VCaP (cell line): ENCODE data around the gene MYO3B.

Source experiments
- H3K27ac ChIP-seq: fragments of 450-650 bp; 2 replicates; pipeline ENCODE4 v1.5.1; 2017
- TF ChIP-seq, protein P1 (sequence below): fragments of 450-650 bp; conservative IDR thresholded peaks from 2 replicates; pipeline ENCODE4 v1.5.1; 2017; ENCODE audit warnings: mild to moderate bottlenecking, moderate library complexity

The MYO3B gene

DNA sequence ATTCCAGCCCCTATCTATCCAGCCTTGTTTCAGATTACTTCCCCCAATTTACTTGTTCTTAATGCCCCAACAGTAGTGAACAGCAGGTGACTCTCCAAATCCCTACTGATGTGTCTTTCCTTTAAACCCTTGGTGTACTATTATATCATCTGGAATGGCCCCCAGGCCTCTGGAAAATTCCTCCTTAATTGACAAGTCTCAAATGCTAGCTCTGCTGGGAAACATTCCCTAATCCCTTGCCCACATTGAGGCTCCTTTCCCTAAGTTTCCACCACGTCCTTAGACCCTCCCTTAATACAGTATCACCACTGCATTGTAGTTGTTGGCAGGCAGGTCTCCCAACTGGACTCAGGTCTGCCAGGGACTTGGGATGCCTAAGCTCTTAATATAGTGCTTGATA, 41.0 kb downstream of the MYO3B start:
- TF ChIP-seq, protein P1, sequence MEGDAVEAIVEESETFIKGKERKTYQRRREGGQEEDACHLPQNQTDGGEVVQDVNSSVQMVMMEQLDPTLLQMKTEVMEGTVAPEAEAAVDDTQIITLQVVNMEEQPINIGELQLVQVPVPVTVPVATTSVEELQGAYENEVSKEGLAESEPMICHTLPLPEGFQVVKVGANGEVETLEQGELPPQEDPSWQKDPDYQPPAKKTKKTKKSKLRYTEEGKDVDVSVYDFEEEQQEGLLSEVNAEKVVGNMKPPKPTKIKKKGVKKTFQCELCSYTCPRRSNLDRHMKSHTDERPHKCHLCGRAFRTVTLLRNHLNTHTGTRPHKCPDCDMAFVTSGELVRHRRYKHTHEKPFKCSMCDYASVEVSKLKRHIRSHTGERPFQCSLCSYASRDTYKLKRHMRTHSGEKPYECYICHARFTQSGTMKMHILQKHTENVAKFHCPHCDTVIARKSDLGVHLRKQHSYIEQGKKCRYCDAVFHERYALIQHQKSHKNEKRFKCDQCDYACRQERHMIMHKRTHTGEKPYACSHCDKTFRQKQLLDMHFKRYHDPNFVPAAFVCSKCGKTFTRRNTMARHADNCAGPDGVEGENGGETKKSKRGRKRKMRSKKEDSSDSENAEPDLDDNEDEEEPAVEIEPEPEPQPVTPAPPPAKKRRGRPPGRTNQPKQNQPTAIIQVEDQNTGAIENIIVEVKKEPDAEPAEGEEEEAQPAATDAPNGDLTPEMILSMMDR, result no peak
- peak overlapping the region; percentile 74 for H3K27ac ChIP-seq

DNA sequence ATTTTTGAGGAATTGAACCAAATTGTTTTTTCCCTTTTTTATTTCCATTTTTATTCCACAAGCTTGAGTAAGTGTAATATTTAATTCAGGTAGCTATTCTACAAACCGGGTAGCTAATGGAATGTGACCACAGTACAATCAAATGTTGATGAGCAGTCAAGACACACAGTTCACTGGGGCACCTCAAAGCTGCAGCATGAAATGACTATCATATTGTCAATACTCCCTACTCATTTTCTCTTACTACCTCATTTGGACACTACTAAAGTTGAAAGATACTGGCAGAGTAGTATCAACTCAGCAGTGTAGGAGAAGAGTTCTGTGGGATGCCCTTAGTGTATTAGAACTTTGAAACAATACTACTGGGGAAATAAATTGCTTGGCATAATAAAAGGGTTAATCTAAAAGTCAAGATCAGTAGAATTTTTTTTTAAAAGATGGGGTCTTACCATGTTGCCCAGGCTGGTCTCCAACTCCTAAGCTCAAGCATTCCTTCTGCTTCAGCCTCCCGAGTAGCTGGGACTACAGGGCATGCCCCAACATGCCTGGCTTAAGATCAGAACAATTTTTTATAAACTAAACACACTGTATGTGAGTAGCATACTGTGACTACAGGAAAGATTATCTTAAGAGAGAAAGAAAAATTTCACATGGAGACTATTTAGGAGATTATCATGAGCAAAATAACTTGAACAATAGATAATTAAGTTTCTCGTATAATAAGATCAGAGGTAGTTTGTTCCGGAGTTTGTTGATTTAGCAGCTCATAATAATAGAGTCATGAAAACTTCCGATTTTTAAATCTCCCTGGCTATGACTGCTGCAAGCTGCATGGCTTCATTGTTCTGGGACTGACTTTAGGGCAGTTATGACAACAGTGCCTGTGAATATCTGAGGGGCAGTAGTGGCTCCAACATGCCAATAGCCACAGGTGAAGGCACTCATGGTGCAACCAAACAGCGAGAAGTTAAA, 43.7 kb downstream of the MYO3B start:
- peak overlapping the region; percentile 68 for H3K27ac ChIP-seq
- TF ChIP-seq, protein P1, result no peak

DNA sequence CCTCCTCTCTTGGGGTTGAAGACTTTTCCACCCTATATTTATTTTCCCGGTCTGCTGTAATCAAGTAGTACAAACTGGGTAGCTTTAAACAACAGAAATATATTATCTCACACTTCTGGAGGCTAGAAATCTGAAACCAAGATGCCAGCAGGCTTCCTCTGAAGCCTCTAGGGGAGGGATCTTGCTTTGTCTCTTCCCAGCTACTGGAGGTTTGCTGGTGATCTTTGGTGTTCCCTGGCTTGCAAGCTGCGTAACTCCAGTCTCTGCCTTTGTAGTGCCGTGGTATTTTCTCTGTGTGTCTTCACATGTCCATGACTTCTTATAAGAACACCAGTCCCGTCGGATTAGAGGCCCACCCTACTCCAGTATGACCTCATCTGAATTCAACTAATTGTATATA, 44.4 kb downstream of the MYO3B start:
- peak overlapping the region; percentile 68 for H3K27ac ChIP-seq
- TF ChIP-seq, protein P1, result no peak

DNA sequence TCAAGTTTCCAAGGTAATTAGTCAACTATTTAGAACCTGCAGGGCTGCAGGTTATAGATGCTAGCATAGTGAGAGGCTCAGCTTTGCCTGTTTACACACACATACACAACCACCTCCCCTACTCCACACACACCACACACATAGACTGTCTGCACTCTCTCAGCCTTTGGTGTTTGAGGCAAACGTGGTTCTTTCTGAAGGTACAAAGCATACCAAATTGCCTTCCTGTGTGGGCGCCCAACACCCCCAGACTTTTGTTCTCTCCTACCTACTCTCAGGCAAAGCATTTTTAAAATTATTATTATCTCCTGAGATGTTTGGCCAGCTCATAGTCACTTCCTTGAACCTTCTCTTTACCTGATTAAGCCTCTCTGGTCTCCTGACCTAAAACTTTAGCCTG, 44.9 kb downstream of the MYO3B start:
- TF ChIP-seq, protein P1, result no peak
- peak overlapping the region; percentile 68 for H3K27ac ChIP-seq

DNA sequence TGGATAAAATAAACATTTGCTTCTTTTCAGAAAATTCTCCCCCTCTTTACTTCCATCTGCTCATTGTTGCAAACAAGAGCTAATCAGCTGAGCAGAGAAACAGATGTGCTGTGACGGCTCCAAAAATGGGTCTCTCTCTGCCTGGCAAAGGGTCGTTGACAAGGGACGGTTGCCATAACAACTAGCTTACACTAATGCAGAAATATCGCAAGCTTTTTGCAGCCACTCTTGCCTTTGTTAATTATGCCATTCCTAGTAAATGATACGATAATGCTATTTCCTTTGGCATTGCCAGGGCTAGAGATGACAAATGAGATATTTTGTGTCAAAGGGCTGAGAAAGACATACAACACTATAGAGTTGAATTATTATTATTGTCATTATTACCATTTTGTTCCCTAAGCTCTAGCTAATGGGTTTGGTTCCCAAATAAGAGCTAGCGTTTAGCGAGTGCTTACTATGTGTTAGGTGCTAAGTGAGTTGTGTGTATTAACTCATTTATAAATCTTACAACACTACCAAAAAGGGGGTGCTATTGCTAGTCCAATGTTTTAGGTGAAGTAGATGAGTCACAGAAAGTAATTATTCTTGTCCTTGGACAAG, 46.8 kb downstream of the MYO3B start:
- TF ChIP-seq, protein P1, result no peak
- no peak overlapping the region for H3K27ac ChIP-seq

DNA sequence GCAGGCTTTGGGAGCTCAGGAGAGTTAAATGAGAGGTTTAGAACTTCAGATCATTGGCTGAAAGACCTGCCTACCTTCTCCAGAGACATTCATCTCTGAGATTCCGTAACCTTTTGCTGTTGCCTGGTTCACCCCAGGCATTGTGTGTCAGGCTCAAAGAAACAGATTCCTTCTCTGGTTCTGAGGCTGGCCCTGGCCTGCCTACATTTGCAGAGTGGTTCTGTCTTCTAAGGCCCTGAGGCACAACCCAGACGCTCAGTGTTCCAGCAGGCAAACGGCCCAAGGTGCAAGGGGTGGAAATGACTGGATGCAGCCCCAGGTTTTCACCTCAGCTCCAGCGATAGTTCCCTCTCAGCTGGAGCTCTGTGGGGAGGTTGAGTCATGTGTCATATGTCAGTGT, 48.3 kb downstream of the MYO3B start:
- no peak overlapping the region for H3K27ac ChIP-seq
- TF ChIP-seq, protein P1, result no peak

DNA sequence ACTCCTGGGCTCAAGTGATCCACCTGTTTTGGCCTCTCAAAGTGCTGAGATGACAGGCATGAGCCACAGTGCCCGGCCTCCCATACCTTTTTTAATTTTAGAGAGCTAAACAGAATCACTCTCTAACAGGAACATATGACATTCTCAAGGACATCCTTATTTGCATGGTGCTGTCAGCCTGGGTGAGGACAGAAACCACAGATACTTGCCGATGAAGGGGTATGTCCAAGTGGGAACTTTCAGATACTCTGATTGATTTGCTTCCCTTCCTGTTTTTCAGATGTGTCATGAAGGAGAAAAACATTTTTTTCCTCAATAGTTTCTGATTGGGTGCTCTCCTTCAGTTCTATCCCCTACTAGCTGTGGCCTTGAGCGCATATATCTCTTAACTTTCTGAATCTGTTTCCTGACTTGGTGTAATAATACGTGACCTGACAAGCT, 49.6 kb downstream of the MYO3B start:
- no peak overlapping the region for H3K27ac ChIP-seq
- TF ChIP-seq, protein P1, result no peak
